ENCODE results near the gene ISG15.

The ISG15 gene

DNA sequence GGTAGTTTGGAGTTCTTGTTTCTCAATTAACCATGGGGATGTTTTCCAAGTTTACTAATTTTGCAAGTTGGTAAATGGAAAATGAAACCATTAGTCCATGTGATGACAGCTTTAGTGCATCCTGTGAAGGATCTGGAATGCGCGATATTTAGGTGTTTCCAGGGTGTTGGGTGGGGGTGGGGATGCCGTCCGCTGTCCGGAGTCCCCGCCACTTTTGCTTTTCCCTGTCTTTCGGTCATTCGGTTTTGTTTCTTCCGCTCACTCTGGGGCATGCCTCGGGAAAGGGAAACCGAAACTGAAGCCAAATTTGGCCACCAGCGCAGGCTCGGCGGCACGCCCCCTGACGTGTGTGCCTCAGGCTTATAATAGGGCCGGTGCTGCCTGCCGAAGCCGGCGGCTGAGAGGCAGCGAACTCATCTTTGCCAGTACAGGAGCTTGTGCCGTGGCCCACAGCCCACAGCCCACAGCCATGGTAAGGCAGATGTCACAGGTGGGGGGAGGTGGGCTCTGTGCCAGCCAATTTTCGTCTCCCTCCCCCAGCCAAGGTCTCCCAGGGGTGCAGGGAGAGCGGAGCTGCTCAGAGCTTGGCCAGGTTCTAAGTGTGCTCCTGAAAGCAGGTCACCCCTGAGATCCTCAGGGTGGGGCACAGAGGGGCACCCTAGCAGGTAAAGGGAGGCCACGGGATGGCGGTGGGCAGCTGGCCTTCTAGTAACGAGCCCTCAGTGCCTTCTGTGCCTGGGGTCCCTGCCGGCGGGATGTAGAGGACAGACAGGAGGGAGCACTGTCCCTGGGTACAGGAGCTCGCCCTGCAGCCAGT lies at the start of gene ISG15:
TSS of gene ISG15 (plus strand) at position 393 of the 817 bp plus-strand sequence. CDS start at position 470, 77 bp downstream.
- peak; percentile 56 to 77 (median 76) for DNase-seq (ENCODE audit: low read depth in 3 of 3)

GRCh38 chr1:963746-964525 lies 49.4 kb upstream of the ISG15 start:
- DNase-seq (ENCODE audit: low read depth in 3 of 3): no peak

DNA sequence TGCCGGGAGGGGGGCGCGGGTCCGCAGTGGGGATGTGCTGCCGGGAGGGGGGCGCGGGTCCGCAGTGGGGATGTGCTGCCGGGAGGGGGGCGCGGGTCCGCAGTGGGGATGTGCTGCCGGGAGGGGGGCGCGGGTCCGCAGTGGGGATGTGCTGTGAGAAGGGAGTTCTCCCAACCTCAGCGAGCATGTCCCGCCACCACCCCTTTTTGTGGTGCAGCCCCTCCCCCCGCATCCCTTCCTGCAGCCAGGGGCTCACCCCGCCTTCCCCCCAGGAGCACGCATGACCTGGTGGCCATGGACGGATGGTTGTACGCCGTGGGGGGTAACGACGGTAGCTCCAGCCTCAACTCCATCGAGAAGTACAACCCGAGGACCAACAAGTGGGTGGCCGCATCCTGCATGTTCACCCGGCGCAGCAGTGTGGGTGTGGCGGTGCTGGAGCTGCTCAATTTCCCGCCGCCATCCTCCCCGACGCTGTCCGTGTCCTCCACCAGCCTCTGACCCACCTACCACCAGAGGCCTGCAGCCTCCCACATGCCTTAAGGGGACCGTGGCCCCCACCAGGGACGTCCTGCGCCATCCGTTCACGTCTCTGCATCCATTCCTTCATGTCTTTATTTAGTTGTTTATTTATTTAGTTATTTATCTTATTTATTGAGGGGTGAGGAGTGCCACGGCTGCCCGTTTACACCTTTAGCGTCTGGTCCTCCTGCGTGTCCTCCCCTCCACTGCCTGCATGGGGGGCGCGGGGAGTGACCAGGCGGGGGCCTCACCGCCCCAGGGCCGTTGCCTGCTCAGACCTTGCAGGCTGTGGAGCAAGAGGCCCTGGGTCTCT lies 48.4 kb upstream of the ISG15 start:
- DNase-seq (ENCODE audit: low read depth in 3 of 3): no peak

- DNase-seq (ENCODE audit: low read depth in 3 of 3): no peak
Observed at GRCh38 chr1:965526-966134, 47.7 kb upstream of the ISG15 start.

GRCh38 chr1:966135-966703 lies 47.1 kb upstream of the ISG15 start, which contains the start of gene PLEKHN1:
TSS of gene PLEKHN1 (plus strand) at chr1:966482. CDS start at chr1:966532, 50 bp downstream.
- DNase-seq (ENCODE audit: low read depth in 3 of 3): no peak

DNA sequence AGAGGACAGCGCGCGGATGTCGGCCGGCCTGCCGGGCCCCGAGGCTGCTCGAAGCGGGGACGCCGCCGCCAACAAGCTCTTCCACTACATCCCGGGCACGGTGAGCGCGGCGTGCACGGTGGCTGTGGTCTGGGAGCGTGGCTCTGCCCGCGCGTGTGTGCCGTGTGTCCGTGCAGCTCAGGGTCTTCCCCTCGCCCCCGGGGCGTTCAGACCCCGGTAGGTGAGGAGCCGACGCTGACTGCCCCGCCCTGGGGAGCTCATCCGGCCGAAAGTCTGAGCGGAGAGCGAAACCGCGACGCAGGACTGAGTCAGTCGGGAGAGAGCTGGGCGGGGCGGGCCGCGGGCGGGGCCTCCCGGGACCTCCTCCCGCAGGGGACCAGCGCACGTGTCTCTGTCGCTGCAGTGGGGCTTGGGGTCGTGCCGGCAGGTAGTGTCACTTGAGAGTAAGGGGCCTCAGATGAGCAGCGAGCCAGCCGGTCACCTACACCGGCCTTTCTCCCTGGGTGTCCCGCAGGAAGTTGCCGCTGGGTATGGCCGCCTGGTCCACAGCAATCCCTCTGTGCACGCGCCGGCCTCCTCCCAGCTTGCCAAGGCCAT lies 46.5 kb upstream of the ISG15 start:
- peak; percentile 77 to 81 (median 79) for DNase-seq (ENCODE audit: low read depth in 3 of 3)

GRCh38 chr1:967466-968343 lies 45.6 kb upstream of the ISG15 start:
- DNase-seq (ENCODE audit: low read depth in 3 of 3): no peak

DNA sequence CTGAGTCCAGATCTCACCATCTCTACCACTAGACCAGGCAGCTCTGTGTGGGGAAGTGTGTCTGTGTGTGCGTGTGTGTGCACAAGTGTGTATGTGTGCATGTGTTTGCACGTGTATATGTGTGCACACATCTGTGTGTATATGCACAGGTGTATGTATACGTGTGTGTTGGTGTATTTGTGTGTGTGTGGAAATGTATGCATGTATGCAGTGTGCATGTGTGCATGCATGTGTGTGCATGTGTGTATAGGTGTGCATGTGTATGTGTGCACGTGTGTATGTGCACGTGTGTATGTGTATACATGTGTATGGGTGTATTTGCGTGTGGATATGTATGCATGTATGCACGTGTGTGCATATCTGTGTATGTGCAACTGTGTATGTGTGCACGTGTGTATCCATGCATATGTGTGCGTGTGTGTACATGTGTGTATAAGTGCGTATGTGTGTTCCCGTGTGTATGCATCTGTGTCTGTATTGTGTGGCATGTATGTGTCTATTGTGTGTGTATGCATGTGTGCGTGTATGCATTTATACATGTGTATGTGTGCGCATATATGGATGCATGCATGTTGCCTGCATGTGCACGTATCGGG lies 43.9 kb upstream of the ISG15 start:
- no peak for DNase-seq (ENCODE audit: low read depth in 3 of 3)

- DNase-seq (ENCODE audit: low read depth in 3 of 3): no peak
Observed at GRCh38 chr1:970242-970972, 42.9 kb upstream of the ISG15 start.

GRCh38 chr1:970973-971730 lies 42.1 kb upstream of the ISG15 start:
- DNase-seq (ENCODE audit: low read depth in 3 of 3): no peak

DNA sequence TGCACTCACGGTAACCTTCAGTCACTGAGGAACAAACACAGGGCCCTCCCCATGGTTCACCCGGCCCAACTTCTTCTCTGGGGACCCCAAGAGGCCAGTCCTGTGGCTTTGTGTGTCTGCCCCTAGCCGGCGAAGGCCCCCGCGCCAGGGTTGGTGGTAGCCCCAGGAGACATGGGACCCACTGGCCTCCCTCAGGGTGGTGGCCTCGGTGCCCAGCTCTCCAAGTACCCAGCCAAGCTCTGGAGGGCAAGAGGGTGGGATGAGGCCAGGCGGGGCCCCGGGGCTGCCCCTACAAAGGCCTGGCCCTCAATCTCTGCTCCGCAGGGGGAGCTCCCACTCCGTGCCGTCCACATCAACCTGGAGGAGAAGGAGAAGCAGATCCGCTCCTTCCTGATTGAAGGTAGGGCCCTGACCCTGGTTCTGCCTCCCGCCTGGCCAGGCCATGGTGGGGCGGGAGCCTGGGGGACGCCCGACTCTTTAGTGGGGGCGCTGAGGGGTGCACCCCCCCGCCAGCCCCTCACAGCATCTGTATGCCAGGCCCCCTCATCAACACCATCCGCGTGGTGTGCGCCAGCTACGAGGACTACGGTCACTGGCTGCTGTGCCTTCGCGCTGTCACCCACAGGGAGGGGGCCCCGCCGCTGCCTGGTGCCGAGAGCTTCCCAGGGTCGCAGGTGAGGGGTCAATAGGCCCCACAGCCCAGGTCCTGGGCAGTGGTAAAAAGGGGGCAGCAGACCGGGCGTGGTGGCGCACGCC lies 41.4 kb upstream of the ISG15 start:
- DNase-seq (ENCODE audit: low read depth in 3 of 3): no peak

DNA sequence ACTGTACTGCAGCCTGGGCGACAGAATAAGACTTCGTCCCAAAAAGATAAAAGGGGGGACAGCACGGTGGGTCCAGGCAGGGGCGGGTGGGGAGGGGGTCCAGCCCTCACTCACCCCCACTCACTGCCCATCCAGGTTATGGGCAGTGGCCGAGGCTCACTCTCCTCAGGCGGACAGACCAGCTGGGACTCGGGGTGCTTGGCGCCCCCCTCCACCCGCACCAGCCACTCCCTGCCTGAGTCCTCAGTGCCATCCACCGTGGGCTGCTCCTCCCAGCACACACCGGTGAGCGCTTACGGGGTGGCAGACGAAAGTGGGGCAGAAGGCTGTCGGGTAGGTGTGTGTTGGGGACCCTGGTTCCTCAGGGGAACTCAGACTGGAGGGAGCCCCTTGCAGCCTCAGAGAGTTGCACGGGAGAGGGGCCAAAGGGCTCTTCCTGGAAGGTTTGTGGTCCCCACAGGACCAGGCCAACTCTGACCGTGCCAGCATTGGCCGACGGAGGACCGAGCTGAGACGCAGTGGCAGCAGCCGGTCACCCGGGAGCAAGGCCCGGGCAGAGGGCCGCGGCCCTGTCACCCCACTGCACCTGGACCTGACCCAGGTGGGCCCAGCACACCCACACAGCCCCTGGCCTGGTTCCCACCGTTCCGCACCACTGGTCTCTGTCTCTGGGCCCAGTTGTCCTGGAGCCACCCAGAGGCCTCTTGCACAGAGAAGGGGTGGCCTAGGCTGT lies 40.4 kb upstream of the ISG15 start:
- no peak for DNase-seq (ENCODE audit: low read depth in 3 of 3)

DNA sequence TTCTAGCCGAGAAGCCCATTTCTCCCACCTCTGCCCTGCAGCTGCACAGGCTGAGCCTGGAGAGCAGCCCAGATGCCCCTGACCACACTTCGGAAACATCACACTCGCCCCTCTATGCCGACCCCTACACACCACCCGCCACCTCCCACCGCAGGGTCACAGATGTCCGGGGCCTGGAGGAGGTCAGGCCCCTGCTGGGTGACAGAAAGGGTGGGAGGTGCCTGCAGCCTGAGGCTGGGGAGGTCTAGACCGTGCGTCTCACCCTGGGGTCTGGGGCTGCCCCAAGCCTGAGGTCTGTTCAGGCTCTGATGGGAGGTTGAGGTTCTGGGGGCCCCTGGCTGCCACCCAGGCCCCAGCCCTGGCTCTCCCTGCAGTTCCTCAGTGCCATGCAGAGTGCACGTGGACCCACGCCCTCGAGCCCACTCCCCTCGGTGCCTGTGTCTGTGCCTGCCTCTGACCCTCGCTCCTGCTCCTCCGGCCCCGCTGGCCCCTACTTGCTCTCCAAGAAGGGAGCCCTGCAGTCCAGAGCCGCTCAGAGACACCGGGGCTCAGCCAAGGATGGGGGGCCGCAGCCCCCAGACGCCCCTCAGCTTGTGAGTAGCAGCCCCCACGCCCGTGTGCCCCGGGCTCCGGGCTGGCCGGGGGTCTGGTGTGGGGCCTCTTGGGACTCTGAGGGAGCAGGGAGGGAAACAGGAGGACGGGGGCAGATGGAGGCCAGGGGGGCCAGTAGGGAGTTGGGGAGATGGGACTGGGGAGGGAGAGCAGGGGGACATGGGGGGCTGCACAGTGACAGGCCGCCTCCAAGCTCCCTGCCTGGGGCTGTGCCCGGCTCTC lies 39.6 kb upstream of the ISG15 start:
- DNase-seq (ENCODE audit: low read depth in 3 of 3): no peak

DNA sequence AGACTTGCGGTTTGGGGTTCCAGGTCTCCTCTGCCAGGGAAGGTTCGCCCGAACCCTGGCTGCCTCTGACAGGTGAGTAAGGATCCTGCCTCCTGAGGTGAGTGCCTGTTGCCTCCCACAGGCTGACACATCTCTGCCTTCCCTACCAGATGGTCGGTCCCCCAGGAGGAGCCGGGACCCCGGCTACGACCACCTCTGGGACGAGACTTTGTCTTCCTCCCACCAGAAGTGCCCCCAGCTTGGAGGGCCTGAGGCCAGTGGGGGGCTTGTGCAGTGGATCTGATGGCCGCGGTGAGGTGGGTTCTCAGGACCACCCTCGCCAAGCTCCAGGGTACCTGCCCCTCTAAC lies 39.0 kb upstream of the ISG15 start:
- no peak for DNase-seq (ENCODE audit: low read depth in 3 of 3)

DNA sequence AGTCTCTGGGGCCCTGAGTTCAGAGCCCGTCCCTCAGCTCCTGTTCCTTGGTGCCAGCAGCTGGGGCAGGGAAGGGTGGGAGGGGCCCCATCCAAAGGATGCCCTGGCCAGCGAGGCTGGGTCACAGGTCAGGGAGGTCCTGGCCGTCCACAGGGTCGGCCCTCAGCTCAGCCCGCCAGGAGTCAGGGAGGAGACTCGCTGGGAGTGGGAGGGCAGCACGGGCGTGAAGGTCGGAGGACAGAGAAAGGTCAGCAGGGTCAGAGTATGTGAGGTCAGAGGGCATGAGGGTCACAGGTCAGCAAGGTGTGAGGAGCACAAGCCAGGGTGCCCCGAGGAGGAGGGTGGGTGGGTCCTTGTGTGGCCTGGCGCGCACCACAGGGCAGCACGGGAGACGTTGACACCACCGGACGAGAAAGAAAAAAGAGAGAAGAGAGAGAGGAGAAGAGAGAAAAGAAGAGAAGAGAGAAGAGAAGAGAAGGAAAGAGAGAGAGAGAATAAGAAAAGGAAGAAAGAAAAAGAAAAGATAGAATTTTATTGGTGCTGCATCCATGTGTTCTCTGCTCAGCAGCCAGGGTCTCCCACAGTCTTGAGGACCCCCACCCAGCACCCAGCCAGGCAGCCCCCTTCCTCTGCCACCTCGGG lies 38.5 kb upstream of the ISG15 start:
- no peak for DNase-seq (ENCODE audit: low read depth in 3 of 3)
